ENCODE measurements around the gene NCK1. TPM values are rescaled to one million over a fixed set of nuclear protein-coding genes. Genes with fewer than 3 reads are reported as not detected.

The NCK1 gene
- total and polyA plus RNA-seq, 2 donors (not counting 1 experiment from before 2014, with no cell fraction given): 59.5 to 62.7 TPM

DNA sequence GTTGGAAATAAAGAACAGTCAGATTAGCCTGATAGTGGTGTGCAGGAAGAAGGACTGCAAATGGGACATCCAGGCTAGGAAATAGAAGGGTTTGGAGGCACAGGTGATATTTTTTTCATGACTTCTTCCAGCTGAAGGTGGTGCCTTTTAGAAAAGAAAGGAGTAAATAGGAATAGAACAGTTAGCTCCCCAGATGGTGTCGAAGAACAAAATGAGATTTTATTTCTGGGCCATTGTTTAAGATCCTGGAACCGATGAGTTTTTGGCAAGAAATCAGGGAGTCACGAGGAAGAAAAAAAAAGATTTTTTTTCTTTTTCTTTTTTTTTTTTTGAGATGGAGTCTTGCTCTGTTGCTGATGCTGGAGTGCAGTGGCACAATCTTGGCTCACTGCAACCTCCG lies 9.8 kb upstream of the NCK1 start:
- no peak overlapping the region for H3K4me3 ChIP-seq (replicated peaks in 1 of 4; ENCODE audit: control extremely low read depth in 1 of 4, insufficient read depth in 1 of 4, low read depth in 3 of 4, low read length in 4 of 4)
- no peak overlapping the region for H3K4me2 ChIP-seq (ENCODE audit: extremely low read depth, insufficient read depth, low read length)
- no peak overlapping the region for H2AFZ ChIP-seq (ENCODE audit: low read length)
- no peaks in the 10 kb centered on the region for H3K27me3 ChIP-seq (ENCODE audit: control insufficient read depth, insufficient read depth, low read length)
- TF ChIP-seq, protein P1, sequence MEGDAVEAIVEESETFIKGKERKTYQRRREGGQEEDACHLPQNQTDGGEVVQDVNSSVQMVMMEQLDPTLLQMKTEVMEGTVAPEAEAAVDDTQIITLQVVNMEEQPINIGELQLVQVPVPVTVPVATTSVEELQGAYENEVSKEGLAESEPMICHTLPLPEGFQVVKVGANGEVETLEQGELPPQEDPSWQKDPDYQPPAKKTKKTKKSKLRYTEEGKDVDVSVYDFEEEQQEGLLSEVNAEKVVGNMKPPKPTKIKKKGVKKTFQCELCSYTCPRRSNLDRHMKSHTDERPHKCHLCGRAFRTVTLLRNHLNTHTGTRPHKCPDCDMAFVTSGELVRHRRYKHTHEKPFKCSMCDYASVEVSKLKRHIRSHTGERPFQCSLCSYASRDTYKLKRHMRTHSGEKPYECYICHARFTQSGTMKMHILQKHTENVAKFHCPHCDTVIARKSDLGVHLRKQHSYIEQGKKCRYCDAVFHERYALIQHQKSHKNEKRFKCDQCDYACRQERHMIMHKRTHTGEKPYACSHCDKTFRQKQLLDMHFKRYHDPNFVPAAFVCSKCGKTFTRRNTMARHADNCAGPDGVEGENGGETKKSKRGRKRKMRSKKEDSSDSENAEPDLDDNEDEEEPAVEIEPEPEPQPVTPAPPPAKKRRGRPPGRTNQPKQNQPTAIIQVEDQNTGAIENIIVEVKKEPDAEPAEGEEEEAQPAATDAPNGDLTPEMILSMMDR (conservative IDR thresholded peaks at IDR 0.05 in 1 of 2, IDR thresholded peaks at IDR 0.05 in 1 of 2; ENCODE audit: low read depth in 1 of 2, low read length in 2 of 2): no peak
- no peak for TF ChIP-seq EZH2 (IDR thresholded peaks at IDR 0.05; ENCODE audit: low read length, missing control alignments)
- H3K79me2 ChIP-seq (ENCODE audit: control insufficient read depth, insufficient read depth, low read length): no peaks in the 10 kb centered on the region
- DNase-seq (ENCODE audit: low read depth in 2 of 2): no peak
- H3K9me3 ChIP-seq (ENCODE audit: control insufficient read depth, insufficient read depth, low read depth, low read length): no peaks in the 10 kb centered on the region
- no peak overlapping the region for H3K27ac ChIP-seq (ENCODE audit: insufficient read depth, low read length)
- H3K36me3 ChIP-seq (ENCODE audit: control insufficient read depth, insufficient read depth, low read length): no peaks in the 10 kb centered on the region
- H3K4me1 ChIP-seq (ENCODE audit: control insufficient read depth, extremely low read depth, insufficient read depth, low read length): no peaks in the 10 kb centered on the region
- H3K9ac ChIP-seq (ENCODE audit: insufficient read depth, low read length): no peak overlapping the region
- no peaks in the 10 kb centered on the region for H4K20me1 ChIP-seq (ENCODE audit: control insufficient read depth, extremely low read depth, insufficient read depth, low read length)

GRCh38 chr3:136856665-136857064 lies 5.3 kb upstream of the NCK1 start:
- no peaks in the 10 kb centered on the region for H3K9me3 ChIP-seq (ENCODE audit: control insufficient read depth, insufficient read depth, low read depth, low read length)
- no peak overlapping the region for H3K4me3 ChIP-seq (replicated peaks in 1 of 4; ENCODE audit: control extremely low read depth in 1 of 4, insufficient read depth in 1 of 4, low read depth in 3 of 4, low read length in 4 of 4)
- H4K20me1 ChIP-seq (ENCODE audit: control insufficient read depth, extremely low read depth, insufficient read depth, low read length): no peaks in the 10 kb centered on the region
- TF ChIP-seq EZH2 (IDR thresholded peaks at IDR 0.05; ENCODE audit: low read length, missing control alignments): no peak
- TF ChIP-seq, protein P1 (conservative IDR thresholded peaks at IDR 0.05 in 1 of 2, IDR thresholded peaks at IDR 0.05 in 1 of 2; ENCODE audit: low read depth in 1 of 2, low read length in 2 of 2): no peak
- no peak overlapping the region for H3K9ac ChIP-seq (ENCODE audit: insufficient read depth, low read length)
- DNase-seq (ENCODE audit: low read depth in 2 of 2): no peak
- no peaks in the 10 kb centered on the region for H3K36me3 ChIP-seq (ENCODE audit: control insufficient read depth, insufficient read depth, low read length)
- no peak overlapping the region for H3K27ac ChIP-seq (ENCODE audit: insufficient read depth, low read length)
- H3K79me2 ChIP-seq (ENCODE audit: control insufficient read depth, insufficient read depth, low read length): no peaks in the 10 kb centered on the region
- no peaks in the 10 kb centered on the region for H3K4me1 ChIP-seq (ENCODE audit: control insufficient read depth, extremely low read depth, insufficient read depth, low read length)
- no peak overlapping the region for H3K4me2 ChIP-seq (ENCODE audit: extremely low read depth, insufficient read depth, low read length)
- H2AFZ ChIP-seq (ENCODE audit: low read length): no peak overlapping the region
- H3K27me3 ChIP-seq (ENCODE audit: control insufficient read depth, insufficient read depth, low read length): no peaks in the 10 kb centered on the region

GRCh38 chr3:136858381-136858780 lies 3.6 kb upstream of the NCK1 start:
- TF ChIP-seq, protein P1 (conservative IDR thresholded peaks at IDR 0.05 in 1 of 2, IDR thresholded peaks at IDR 0.05 in 1 of 2; ENCODE audit: low read depth in 1 of 2, low read length in 2 of 2): no peak
- no peak for TF ChIP-seq EZH2 (IDR thresholded peaks at IDR 0.05; ENCODE audit: low read length, missing control alignments)
- Histone ChIP-seq H3K4me3 (replicated peaks in 1 of 4; ENCODE audit: control extremely low read depth in 1 of 4, insufficient read depth in 1 of 4, low read depth in 3 of 4, low read length in 4 of 4) (no peak overlapping the region), H3K9me3 (ENCODE audit: control insufficient read depth, insufficient read depth, low read depth, low read length) (no peaks in the 10 kb centered on the region), H3K27ac (ENCODE audit: insufficient read depth, low read length) (no peak overlapping the region), H3K27me3 (ENCODE audit: control insufficient read depth, insufficient read depth, low read length) (no peaks in the 10 kb centered on the region), H3K9ac (ENCODE audit: insufficient read depth, low read length) (no peak overlapping the region), H3K4me1 (ENCODE audit: control insufficient read depth, extremely low read depth, insufficient read depth, low read length) (no peaks in the 10 kb centered on the region), H3K36me3 (ENCODE audit: control insufficient read depth, insufficient read depth, low read length) (no peaks in the 10 kb centered on the region), H3K4me2 (ENCODE audit: extremely low read depth, insufficient read depth, low read length) (no peak overlapping the region), H4K20me1 (ENCODE audit: control insufficient read depth, extremely low read depth, insufficient read depth, low read length) (no peaks in the 10 kb centered on the region), H3K79me2 (ENCODE audit: control insufficient read depth, insufficient read depth, low read length) (peaks cover 13% of the 10 kb centered on the region), H2AFZ (ENCODE audit: low read length) (no peak overlapping the region)
- DNase-seq (ENCODE audit: low read depth in 2 of 2): no peak

Measured in fibroblast of lung (primary cell).